HEK293T (cell line): ENCODE measurements around the gene FBXO24.

Experiments
- BHLHE40 ChIP-seq: fragments of 450-650 bp; IDR thresholded peaks from 2 replicates; pipeline ENCODE4 v1.6.1; 2016; ENCODE audit warnings: mild to moderate bottlenecking, moderate library complexity, borderline replicate concordance
- SP1 ChIP-seq: fragments of 450-650 bp; IDR thresholded peaks from 2 replicates; pipeline ENCODE4 v1.6.1; 2017

DNA sequence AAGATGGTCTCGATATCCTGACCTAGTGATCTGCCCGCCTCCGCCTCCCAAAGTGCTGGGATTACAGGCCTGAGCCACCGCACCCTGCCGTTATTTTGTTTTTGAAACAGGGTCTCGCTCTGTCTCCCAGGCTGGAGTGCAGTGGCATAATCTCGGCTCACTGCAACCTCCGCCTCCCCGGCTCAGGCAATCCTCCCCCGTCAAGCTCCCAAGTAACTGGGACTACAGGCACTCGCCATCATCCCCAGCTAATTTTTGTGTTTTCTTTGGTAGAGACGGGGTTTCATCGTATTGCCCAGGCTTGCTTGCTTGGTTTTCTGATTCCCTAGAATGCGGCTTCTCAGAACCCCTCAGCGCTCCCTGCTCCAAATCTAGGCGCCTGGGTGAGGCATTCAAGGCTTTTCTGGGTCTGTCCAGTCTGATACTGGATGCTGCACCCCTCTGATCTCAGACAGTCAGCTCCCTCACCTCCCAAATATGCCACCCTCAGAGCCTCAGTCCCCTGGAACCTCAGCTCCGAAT is 53.9 kb downstream of the FBXO24 start:
- TF ChIP-seq BHLHE40, result no peak
- TF ChIP-seq SP1, result no peak
